HG03521 (cell line): Measurements from ENCODE around the gene RAB15.
"Not testable (repeated sequence)": the region's sequence is repeated elsewhere in the genome, so short reads cannot be mapped to it uniquely, and the experiment has no call there.

Experiments
- ATAC-seq: cut with Tn5 transposase; IDR thresholded peaks from one replicate; pipeline ENCODE4 v1.9.1; 2021; ENCODE audit warnings: mild to moderate bottlenecking, moderate library complexity; ENCODE audit not compliant: unreplicated experiment

RAB15 gene

DNA sequence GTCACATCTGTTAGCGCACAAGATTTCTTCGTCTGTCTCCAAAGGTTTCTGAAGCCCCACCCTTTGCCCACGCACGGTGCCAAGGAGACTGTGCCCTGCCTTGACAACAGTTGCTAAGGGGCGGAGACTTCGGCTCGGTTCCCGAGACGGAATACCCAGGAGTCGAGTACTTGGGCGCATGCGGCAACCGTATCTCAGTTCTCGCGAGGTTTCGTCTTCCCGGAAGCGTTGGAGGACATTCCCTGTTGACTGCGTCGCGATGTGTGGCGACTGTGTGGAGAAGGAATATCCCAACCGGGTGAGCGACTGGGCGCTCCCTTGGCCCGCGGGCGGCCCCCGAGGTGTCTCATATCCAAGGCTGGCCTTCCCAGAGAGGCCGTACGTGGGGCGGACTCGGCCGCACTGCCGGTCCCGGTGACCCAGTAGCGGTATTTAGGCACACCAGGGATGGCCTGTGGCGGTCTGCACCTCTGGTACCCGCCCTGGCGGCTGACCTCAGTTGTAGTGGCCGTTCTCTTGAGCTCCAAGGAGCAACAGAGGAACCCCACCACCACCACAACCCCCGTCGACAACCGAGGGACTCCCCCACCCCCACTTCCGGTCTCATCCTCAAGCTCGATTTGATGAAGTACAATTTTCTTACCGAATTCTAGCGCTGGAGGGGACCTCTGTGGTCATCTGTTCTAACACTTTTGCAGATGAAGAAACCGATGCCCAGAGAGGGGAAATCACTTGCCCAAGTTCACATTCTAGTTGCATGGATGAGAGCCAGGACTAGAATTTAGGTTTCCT lies 57.7 kb downstream of the RAB15 start, which contains the start of gene CHURC1:
Gene CHURC1, plus strand, starts transcription at position 219 of the 792 bp plus-strand sequence. Its CDS starts 41 bp downstream, at position 260.
- peak; percentile 97 for ATAC-seq

DNA sequence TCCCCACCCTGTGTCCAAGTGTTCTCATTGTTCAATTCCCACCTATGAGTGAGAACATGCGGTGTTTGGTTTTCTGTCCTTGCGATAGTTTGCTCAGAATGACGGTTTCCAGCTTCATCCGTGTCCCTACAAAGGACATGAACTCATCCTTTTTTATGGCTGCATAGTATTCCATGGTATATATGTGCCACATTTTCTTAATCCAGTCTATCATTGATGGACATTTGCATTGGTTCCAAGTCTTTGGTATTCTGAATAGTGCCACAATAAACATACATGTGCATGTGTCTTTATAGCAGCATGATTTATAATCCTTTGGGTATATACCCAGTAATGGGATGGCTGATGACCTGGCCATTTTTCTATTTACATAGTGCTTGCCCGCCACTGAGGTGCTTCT lies 58.7 kb downstream of the RAB15 start:
- ATAC-seq, result not testable (repeated sequence)

DNA sequence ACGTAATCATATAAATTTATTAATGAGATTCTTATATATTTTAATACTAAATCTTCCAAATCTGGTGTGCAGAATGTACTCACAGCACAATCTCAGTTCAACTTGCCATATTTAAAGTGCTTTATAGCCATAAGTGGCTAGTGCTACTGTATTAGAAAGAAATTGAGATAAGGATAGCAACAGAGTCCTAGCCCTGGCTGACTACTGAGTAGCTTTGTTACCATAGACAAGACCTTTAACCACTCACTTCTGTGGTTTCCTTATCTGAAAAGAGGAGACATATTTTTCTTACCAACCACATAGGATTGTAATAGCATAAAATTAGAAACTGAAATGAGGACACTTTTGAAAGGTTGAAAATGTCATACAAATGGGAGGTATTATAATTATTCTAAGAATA lies 59.9 kb downstream of the RAB15 start:
- ATAC-seq, result no peak

DNA sequence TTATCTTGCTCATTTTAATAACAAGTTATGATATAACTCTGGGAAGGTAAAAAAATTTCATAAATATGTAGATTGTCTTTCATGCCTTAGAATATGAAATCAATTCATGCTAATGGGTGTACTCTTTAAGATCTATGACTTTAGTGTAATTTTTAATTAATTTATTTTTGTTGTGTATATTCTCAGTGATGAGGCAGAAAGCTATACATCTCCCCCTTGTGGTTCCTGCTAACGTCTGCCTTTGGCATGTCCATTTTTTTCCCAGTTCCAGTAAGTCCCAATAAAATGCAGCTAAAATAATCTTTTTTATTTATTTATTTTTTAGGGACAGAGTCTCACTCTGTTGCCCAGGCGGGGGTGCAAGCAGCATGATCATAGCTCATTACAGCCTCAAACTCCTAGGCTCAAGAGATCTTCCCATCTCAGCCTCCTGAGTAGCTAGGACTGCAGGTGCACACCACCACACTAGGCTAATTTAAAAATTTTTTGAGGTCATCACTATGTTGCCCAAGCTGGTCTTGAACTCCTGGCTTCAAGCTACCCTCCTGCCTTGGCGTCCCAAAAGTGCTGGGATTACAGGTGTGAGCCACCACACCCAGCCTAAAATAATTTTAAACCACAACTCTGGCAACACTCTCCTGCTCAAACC lies 61.2 kb downstream of the RAB15 start:
- no peak for ATAC-seq

DNA sequence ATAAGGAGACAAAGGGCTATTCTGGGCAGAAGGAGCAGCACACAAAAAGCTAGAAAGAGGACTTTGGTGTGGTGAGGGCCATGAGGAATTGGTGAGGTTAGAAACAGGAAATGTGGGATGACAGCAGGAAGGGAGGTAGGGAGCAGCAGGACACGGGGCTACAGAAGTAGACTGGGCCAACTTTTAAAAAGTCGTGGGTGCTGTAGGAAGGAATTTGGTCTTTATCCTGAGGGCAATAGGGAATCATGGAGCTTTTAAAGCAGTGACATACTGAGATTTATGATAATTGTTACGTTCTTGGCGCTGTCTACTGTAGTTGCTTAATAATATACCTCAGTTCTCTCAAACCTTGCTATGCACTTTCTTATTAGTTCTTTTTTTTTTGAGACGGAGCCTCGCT lies 66.1 kb downstream of the RAB15 start:
- no peak for ATAC-seq

DNA sequence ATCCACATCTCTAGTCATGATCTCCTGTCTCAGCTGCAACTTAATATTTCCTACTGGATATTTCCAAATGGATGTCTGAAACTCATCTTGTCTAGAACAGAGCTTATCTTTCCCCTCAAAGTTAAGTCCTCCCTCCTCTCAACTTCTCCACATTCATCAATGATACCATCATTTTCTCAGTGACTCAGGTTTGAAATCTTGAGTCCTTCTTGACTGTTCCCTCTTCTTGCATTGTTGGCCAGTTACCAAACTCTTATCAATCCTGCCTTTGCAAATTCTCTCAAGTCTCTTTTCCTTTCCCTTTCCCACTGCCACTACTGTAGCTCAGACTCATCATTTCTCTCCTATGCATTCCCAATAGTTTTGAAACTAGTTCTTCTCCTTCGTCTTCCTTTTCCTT lies 72.2 kb downstream of the RAB15 start:
- no peak for ATAC-seq
